DND-41 (cell line): ENCODE results near the gene KCTD19.

ENCODE experiments used
- ATAC-seq: fragments of 200-7000 bp; cut with Tn5 transposase; 3 replicates; pipeline ENCODE4 v1.9.1; 2021; ENCODE audit warnings: low read depth; ENCODE audit not compliant: insufficient read depth
- DNase-seq: peaks from one replicate; pipeline ENCODE4 v3.0.0-alpha.2; 2020
- H2AFZ ChIP-seq: 2 replicates; pipeline ENCODE4 v1.6.0; 2012; ENCODE audit warnings: low read depth, low read length
- H3K27ac ChIP-seq: 2 replicates; pipeline ENCODE4 v1.5.1; 2012; ENCODE audit warnings: low read length, inconsistent platforms
- H3K27me3 ChIP-seq: fragments of 200-600 bp; sonication (generic); 2 replicates; pipeline ENCODE4 v1.6.0; 2012; ENCODE audit warnings: low read length, mild to moderate bottlenecking, inconsistent platforms; ENCODE audit not compliant: insufficient read depth, poor library complexity
- H3K36me3 ChIP-seq: 2 replicates; pipeline ENCODE4 v1.5.1; 2012; ENCODE audit warnings: low read length, inconsistent platforms; ENCODE audit not compliant: insufficient read depth
- H3K4me1 ChIP-seq: 2 replicates; pipeline ENCODE4 v1.5.1; 2012; ENCODE audit warnings: mild to moderate bottlenecking, low read length; ENCODE audit not compliant: insufficient read depth
- H3K4me2 ChIP-seq: 2 replicates; pipeline ENCODE4 v1.6.0; 2012; ENCODE audit warnings: mild to moderate bottlenecking, moderate library complexity, low read length, inconsistent platforms; ENCODE audit not compliant: insufficient read depth
- H3K4me3 ChIP-seq, 2 experiments: fragments of 200-600 bp in 1 of 2; shearing (Covaris generic) in 1 of 2; 2 replicates each; pipeline ENCODE4 v1.5.1; 2012 to 2016; ENCODE audit warnings: inconsistent platforms in 2 of 2, low read length in 2 of 2, mild to moderate bottlenecking in 2 of 2, low read depth in 1 of 2, moderate library complexity in 1 of 2
- H3K79me2 ChIP-seq: 2 replicates; pipeline ENCODE4 v1.6.0; 2012; ENCODE audit warnings: low read length, inconsistent platforms; ENCODE audit not compliant: insufficient read depth
- H3K9ac ChIP-seq: 2 replicates; pipeline ENCODE4 v1.6.0; 2012; ENCODE audit warnings: low read depth, mild to moderate bottlenecking, inconsistent platforms, low read length, moderate library complexity
- H3K9me3 ChIP-seq: 2 replicates; pipeline ENCODE4 v1.5.1; 2012; ENCODE audit warnings: low read length, moderate library complexity, mild to moderate bottlenecking, inconsistent platforms; ENCODE audit not compliant: insufficient read depth, severe bottlenecking
- H4K20me1 ChIP-seq: 2 replicates; pipeline ENCODE4 v1.6.0; 2012; ENCODE audit warnings: low read length; ENCODE audit not compliant: insufficient read depth
- CTCF ChIP-seq: IDR thresholded peaks from 2 replicates; pipeline ENCODE4 v1.5.1; 2012; ENCODE audit warnings: borderline replicate concordance, low read length, moderate library complexity, mild to moderate bottlenecking; ENCODE audit not compliant: poor library complexity, severe bottlenecking; ENCODE audit errors: extremely low read depth
- EZH2 ChIP-seq: IDR thresholded peaks from 3 replicates; pipeline ENCODE4 v1.6.1; 2012; ENCODE audit warnings: borderline replicate concordance, low read depth, mild to moderate bottlenecking, moderate library complexity, low read length, inconsistent platforms; ENCODE audit not compliant: severe bottlenecking

KCTD19 gene

GRCh38 chr16:67257486-67258160 lies 68.9 kb downstream of the KCTD19 start:
- Histone ChIP-seq H3K27ac (no peak overlapping the region), H4K20me1 (no peaks in the 10 kb centered on the region), H3K79me2 (no peaks in the 10 kb centered on the region), H3K9me3 (no peaks in the 10 kb centered on the region), H3K9ac (no peak overlapping the region), H2AFZ (no peak overlapping the region), H3K4me1 (no peaks in the 10 kb centered on the region), H3K36me3 (no peaks in the 10 kb centered on the region), H3K27me3 (peaks cover 7% of the 10 kb centered on the region), H3K4me2 (no peak overlapping the region), H3K4me3 (no peak overlapping the region)
- DNase-seq (no peak), ATAC-seq (no peak)
- TF ChIP-seq CTCF (no peak), EZH2 (no peak)

- no peak for TF ChIP-seq CTCF
- no peak for TF ChIP-seq EZH2
- peaks cover 4% of the 10 kb centered on the region for H3K27me3 ChIP-seq
- DNase-seq = no peak
- no peak overlapping the region for H3K27ac ChIP-seq
- H3K4me3 ChIP-seq = no peak overlapping the region
- no peak overlapping the region for H2AFZ ChIP-seq
- H3K36me3 ChIP-seq = no peaks in the 10 kb centered on the region
- no peaks in the 10 kb centered on the region for H3K9me3 ChIP-seq
- no peak overlapping the region for H3K9ac ChIP-seq
- no peaks in the 10 kb centered on the region for H3K79me2 ChIP-seq
- no peaks in the 10 kb centered on the region for H4K20me1 ChIP-seq
- H3K4me2 ChIP-seq = no peak overlapping the region
- no peaks in the 10 kb centered on the region for H3K4me1 ChIP-seq
- ATAC-seq = no peak
Observed at GRCh38 chr16:67256701-67257230, 69.8 kb downstream of the KCTD19 start.

GRCh38 chr16:67255553-67256221 lies 70.9 kb downstream of the KCTD19 start:
- no peak overlapping the region for H3K4me2 ChIP-seq
- no peaks in the 10 kb centered on the region for H4K20me1 ChIP-seq
- no peaks in the 10 kb centered on the region for H3K79me2 ChIP-seq
- H3K27me3 ChIP-seq = peaks cover under 1% of the 10 kb centered on the region
- no peak overlapping the region for H3K4me3 ChIP-seq
- no peaks in the 10 kb centered on the region for H3K9me3 ChIP-seq
- H3K36me3 ChIP-seq = no peaks in the 10 kb centered on the region
- H3K27ac ChIP-seq = no peak overlapping the region
- DNase-seq = no peak
- no peak for TF ChIP-seq CTCF
- TF ChIP-seq EZH2 = no peak
- H2AFZ ChIP-seq = no peak overlapping the region
- H3K9ac ChIP-seq = no peak overlapping the region
- no peaks in the 10 kb centered on the region for H3K4me1 ChIP-seq
- no peak for ATAC-seq
